Effector CD8-positive, alpha-beta T cell (primary cell): ENCODE data around the gene NDUFS4.
"Not testable (repeated sequence)": the region's sequence is repeated elsewhere in the genome, so short reads cannot be mapped to it uniquely, and the experiment has no call there.

Experiments
- DNase-seq: peaks from one replicate; lab custom pipeline; 2025; lab: John Stamatoyannopoulos, UW

The NDUFS4 gene

DNA sequence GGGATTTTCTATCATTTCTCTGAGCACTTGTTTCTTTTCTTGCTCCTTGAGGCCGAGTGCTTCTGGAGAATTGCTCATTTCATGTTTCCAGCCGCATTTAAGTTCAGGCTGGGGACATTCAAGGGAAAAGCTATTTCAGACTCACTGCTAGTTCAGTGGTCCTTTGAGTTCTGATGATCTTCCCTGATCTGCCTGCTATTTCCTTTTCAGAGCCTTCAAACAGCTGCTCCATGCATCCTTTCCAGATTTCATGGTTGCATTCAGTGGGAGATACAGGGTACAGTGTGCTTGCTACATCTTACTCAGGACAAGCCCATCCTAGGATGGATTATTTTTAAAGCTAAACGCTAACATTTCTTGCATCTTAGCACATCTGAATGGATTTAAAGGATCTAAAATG lies 14.7 kb downstream of the NDUFS4 start:
- no peak for DNase-seq

DNA sequence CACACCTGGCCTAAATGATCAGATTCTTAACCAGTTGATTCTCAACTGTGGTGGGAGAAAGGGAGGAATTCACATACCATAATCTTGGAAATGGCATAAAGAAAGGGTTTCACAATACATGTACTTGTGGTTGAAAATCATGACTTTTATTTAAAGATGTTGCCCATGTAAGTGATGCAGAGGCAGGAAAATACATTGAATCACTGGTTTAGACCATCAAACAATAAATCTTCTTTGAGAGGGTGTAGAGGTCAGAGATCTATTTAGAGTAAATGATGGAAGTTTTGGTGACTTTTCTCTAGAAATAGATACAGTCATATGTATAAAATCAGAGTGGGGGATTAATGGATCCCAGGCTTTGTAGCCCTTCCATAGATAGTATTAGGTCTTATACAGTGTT lies 15.4 kb downstream of the NDUFS4 start:
- no peak for DNase-seq

- no peak for DNase-seq
Measured at GRCh38 chr5:53576674-53577073, 16.2 kb downstream of the NDUFS4 start.

DNA sequence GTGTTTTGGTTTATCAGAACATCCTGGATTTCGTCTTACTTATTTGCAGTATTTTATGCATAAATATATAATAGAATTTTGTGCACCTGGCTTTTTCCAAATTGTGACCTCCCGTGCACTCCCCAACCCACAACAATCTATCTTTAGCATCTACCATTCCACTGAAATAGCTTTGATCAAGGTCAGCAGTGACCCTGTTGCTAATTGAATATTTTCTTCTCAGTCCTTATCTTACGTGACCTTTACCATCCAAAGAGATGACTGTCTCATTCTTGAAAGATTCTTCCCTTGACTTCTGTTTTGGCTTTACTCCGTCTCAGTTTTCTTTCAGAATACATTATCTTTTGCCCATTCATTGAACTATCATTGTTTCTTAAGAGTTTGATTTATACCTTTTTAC lies 18.4 kb downstream of the NDUFS4 start:
- no peak for DNase-seq

GRCh38 chr5:53580547-53580946 lies 20.1 kb downstream of the NDUFS4 start:
- no peak for DNase-seq

DNA sequence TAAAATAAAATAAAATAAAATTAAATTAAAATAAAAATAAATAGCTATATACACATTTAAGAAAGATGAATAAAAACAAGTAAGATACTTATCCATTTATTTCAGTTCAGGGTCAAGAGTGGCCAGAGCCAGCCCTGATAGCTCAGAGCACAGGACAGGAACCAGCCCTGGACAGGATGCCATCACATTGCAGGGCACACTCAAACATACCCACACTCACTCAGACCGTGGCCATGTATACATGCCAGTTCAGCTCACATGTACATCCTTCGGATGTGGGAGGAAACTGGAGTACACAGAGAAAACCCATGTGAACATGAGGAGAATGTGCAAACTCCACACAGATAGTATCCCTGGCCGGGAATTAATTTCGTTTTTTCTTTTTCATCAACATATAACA lies 21.8 kb downstream of the NDUFS4 start:
- no peak for DNase-seq

- no peak for DNase-seq
Measured at GRCh38 chr5:53590759-53591158, 30.3 kb downstream of the NDUFS4 start.

GRCh38 chr5:53594419-53594818 lies 34.0 kb downstream of the NDUFS4 start:
- DNase-seq: no peak

- DNase-seq: no peak
Measured at GRCh38 chr5:53597894-53598293, 37.5 kb downstream of the NDUFS4 start.

DNA sequence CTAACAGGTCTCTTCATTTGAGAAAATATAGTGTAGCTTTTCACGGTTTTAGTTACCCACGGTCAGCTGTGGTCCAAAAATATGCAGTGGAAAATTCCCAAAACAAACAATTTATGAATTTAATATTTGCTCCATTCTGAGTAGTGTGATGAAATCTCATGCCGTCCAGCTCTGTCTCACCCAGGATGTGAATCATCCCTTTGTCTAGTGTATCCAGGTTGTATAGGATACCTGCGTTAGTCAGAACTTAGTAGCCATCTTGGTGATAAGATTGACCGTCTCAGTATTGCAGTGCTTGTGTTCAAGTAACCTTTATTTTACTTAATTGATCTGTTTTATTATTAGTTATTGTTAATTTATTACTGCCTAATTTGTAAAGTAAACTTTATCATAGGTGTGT lies 41.1 kb downstream of the NDUFS4 start:
- no peak for DNase-seq

- DNase-seq: no peak
Measured at GRCh38 chr5:53603009-53603687, 42.7 kb downstream of the NDUFS4 start.

DNA sequence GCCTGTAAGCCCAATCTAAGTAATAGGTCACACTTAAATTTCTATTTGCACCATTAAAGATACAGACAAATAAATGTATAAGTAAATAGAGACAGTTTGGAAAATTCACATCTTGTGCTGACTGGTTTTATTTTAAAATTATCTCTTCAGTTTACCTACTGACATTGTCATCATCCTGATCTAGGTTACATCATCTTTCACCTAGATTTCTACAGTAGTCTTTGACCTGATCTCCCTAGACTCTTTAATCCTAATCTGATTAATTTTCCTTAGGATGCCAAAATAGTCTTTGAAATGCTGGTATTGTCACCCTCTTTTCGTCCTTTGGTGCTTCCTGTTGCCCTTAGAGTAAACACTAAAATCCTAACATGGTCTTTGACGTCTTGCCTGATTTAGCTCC lies 43.9 kb downstream of the NDUFS4 start:
- no peak for DNase-seq

DNA sequence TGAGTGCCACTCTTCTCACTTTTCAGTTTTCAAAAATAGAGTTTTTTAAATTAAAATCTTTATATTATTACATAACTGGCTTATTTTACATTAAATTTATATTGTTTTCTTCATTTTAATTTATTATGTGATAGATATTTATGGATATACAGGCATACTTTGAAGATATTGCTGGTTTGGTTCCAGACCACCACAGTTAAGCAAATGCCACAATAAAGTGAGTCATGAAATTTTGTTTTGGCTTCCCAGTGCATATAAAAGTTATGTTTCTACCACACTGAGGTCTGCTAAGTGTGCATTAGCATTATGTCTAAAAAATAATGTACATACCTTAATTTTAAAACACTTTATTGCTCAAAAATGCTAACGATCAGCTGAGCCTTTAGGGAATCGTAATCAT lies 47.4 kb downstream of the NDUFS4 start:
- no peak for DNase-seq

DNA sequence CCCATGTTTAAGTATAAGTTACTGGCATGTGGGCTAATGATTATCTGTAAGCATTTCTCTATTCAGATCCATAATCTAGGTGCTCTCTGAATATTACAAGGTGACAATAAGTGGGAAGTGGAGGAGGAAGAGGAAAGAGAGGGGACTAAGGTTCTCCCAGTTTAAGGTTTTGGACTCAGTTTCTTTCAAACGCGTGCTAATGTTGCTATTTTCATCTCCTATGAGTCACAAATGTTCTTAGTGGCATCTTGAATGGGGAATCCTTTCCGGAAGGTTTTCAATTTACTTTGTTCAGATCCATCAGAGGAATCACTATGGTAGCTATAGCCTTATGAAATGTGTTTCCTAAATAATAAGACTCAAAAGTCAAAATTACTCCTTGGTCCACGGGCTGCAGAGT lies 48.5 kb downstream of the NDUFS4 start:
- not testable (repeated sequence) for DNase-seq

GRCh38 chr5:53613061-53613460 lies 52.6 kb downstream of the NDUFS4 start:
- no peak for DNase-seq

DNA sequence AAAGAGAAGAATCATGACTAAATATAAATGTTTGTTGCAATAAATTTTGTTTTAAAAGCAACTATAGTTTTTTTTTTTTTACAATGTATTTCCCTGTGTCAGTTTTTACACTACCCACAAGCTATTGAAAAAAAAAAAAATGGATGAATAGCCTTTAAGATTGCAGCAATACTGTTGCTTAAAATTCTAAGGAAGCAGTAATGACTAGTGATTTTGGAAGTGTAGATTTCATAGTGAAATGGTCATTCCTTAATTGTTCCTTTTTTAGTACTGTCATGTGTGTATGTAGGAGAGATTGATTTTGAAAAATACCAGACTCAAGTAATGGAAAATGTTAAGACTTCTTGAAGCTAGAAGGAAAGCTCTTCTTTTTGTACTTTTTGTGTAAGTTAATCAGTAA lies 53.1 kb downstream of the NDUFS4 start:
- no peak for DNase-seq

DNA sequence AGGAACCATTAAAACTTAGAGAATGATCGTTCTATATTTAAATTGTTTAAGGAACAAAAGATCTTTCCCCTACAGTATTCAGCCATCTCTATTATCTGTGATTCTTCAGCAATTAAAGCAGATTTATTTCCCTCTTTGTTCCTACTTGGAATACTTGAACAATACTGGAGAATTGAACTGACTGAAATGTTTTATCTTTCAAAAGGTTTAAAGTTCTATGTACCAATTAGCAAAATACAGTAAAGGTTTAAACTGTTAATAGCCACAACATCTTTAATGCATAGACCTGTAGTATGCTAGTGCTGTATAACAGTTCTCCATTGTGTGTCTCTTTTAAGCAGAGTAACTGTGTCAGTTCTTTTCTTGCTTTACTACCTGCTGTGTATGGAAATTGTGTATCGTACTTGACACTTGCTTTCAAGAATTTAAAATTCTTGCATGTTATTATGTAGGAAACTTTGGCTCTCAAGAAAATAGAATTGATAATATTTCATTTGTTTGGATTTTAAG lies 54.0 kb downstream of the NDUFS4 start:
- no peak for DNase-seq

DNA sequence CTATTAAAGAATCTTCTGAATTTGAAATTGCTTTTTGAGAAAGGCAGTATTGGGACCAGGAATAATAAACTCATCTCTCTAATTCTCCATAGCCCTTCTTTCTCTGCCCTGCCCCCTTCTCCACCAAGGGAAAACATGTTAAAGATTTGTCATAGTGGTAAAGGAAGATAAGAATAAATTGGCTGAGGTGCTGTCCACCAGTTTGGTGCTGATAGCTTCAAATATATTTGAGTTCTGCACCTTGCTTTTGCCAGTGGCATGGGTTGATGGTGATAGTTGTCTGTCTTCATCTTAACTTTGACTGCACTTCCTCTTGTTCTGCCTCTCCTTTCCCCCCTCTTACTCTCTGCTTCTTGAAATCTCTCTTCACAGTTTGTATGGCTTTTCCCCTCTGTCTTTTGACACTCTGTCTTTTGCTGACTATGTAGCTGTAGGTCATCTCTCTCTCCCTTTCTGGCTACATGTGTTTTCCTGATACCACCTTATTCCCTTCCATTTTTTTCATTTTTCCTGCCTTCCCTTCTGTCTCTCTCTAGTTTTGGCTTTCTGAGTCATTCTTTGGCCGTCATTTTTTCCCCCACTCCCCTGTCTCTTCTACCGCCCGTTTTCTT lies 56.6 kb downstream of the NDUFS4 start:
- no peak for DNase-seq

DNA sequence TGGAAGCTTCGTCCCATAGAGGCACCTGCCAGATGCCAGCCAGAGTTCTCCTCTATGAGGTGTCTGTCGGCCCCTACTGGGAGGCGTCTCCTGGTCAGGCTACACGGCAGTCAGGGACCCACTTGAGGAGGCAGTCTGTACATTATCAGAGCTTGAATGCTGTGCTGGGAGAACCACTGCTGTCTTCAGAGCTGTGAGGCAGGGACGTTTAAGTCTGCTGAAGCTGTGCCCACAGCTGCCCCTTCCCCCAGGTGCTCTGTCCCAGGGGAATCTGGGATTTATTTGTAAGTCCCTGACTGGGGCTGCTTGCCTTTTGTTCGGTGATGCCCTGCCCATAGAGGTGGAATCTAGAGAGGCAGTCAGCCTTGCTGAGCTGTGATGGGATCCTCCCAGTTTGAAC lies 70.8 kb downstream of the NDUFS4 start:
- DNase-seq: no peak

GRCh38 chr5:53642061-53642460 lies 81.6 kb downstream of the NDUFS4 start:
- no peak for DNase-seq

DNA sequence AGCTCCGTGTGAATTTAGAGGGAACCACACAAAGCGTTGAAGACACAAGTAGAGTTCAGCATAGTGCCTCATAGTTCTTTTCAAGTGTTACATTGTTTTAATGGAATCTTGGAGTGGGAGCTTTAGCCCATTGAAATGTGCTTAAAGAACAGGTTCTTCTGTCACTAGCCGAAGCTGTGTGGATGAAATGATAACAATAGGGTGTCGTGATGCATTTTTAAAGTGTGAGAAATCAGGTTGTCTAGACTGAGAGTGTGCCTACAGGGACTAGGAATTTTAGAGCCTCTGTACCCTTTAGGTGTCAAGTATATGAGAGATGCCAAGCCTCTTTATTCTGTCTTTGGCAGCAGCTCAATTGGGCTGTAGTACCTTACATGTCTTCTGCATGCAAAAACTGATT lies 83.0 kb downstream of the NDUFS4 start:
- no peak for DNase-seq

DNA sequence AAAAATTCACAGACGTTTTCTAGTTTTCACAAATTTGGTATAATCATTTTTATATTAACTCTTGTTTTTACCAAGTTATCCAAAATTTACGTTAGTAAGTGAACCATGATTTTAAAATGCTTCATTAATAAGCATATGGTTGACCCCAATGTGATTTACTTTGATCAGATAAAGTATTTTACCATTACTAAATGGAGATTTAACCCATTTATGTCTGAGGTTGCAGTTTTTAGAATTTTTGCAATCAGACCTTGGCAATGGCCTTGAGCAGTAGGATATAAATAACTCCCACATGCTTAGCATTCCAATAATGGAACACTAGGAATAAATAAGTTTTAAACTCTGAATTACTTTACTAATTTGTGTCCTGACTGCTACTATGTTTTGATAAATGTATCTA lies 84.6 kb downstream of the NDUFS4 start:
- no peak for DNase-seq

DNA sequence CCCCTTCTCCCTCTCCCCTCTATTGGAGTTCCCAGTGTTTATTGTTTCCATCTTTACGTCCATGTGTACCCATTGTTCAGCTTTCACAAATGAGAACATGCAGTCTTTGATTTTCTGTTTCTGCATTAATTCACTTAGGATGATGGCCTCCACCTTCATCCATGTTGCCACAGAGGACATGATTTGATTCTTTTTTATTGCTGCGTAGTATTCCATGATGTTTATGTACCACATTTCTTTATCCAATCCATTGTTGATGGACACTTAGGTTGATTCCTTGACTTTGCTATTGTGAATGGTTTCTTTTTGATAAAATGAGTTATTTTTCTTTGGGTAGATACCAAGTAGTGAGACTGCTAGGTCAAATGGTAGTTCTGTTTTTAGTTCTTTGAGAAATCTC lies 88.9 kb downstream of the NDUFS4 start:
- DNase-seq: no peak

DNA sequence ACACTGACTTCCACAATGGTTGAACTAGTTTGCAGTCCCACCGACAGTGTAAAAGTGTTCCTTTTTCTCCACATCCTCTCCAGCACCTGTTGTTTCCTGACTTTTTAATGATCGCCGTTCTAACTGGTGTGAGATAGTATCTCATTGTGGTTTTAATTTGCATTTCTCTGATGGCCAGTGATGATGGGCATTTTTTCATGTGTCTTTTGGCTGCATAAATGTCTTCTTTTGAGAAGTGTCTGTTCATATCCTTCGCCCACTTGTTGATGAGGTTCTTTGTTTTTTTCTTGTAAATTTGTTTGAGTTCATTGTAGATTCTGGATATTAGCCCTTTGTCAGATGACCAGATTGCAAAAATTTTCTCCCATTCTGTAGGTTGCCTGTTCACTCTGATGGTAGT lies 100.1 kb downstream of the NDUFS4 start:
- DNase-seq: not testable (repeated sequence)
